Left ventricle myocardium inferior (tissue), 1 donor: ENCODE data around the gene SPINK2. TPM values are rescaled to one million over a fixed set of nuclear protein-coding genes. Genes with fewer than 3 reads are reported as not detected.

Experiments
- DNase-seq: peaks from one replicate; pipeline ENCODE4 v3.0.0-alpha.2; 2020
- H3K27ac ChIP-seq: fragments of 200-600 bp; replicated peaks from 2 replicates; pipeline ENCODE4 v1.8.0; 2021
- H3K27me3 ChIP-seq: fragments of 200-600 bp; 2 replicates; pipeline ENCODE4 v1.8.0; 2021; ENCODE audit warnings: low read depth
- H3K36me3 ChIP-seq: fragments of 200-600 bp; 2 replicates; pipeline ENCODE4 v1.8.0; 2021
- H3K4me1 ChIP-seq: fragments of 200-600 bp; 2 replicates; pipeline ENCODE4 v1.8.0; 2021
- H3K4me3 ChIP-seq: fragments of 200-600 bp; 2 replicates; pipeline ENCODE4 v1.8.0; 2021; ENCODE audit warnings: mild to moderate bottlenecking, moderate library complexity
- H3K9me3 ChIP-seq: fragments of 200-600 bp; replicated peaks from 2 replicates; pipeline ENCODE4 v1.8.0; 2021
- CTCF ChIP-seq: fragments of 200-600 bp; IDR thresholded peaks from 2 replicates; pipeline ENCODE4 v1.8.0; 2021; ENCODE audit warnings: antibody characterized with exemption, mild to moderate bottlenecking, borderline replicate concordance
- intact Hi-C: fragments of 100-400 bp; cut with micrococcal nuclease; formaldehyde crosslinking; loops from one replicate; pipeline ENCODE4 v1.11.0; 2022
- total RNA-seq: library from RNA; stranded (reverse); fragmentation: NEBNext Ultra II Directional; extraction: Animal tissue kit (Norgen Biotek cat#: 25700); gene quantifications from one replicate; pipeline ENCODE4 v1.2.1, GENCODE V29; 2021
- donor health status: DM: no; HTN: yes; CAD: no; lungs with severe emphysema.

Gene SPINK2
- total RNA-seq, 1 donor from 2014 or later: 0.80 TPM

GRCh38 chr4:56760183-56760582, 61.3 kb downstream of the SPINK2 start:
- H3K9me3 ChIP-seq: no peaks in the 10 kb centered on the region
- H3K4me3 ChIP-seq: no peak overlapping the region
- intact Hi-C loops: no loop called here
- peaks cover 17% of the 10 kb centered on the region for H3K4me1 ChIP-seq
- no peak for TF ChIP-seq CTCF
- peaks cover 43% of the 10 kb centered on the region for H3K27me3 ChIP-seq
- H3K36me3 ChIP-seq: no peaks in the 10 kb centered on the region
- DNase-seq: no peak
- H3K27ac ChIP-seq: no peak overlapping the region

Other genes with a start within 250 kb of the SPINK2 start
- gene HOPX, start 140.4 kb downstream of the SPINK2 start, total RNA-seq: 21.3 TPM
- 24.1 TPM for gene REST, start 86.2 kb upstream of the SPINK2 start, total RNA-seq
- 13.0 TPM for gene NOA1, start 155.9 kb upstream of the SPINK2 start, total RNA-seq
- 73.0 TPM for gene POLR2B, start 157.2 kb upstream of the SPINK2 start, total RNA-seq